GM19240 (cell line): Measurements from ENCODE around the gene MAGI2.

Experiments
- DNase-seq: peaks from one replicate; pipeline ENCODE4 v3.0.0; 2011; ENCODE audit warnings: low spot score; ENCODE audit not compliant: insufficient read length

The MAGI2 gene

GRCh38 chr7:79453558-79454360, at the start of gene MAGI2:
Gene MAGI2 (minus strand): TSS chr7:79453667. CDS start chr7:79453320, 347 bp downstream.
- no peak for DNase-seq

DNA sequence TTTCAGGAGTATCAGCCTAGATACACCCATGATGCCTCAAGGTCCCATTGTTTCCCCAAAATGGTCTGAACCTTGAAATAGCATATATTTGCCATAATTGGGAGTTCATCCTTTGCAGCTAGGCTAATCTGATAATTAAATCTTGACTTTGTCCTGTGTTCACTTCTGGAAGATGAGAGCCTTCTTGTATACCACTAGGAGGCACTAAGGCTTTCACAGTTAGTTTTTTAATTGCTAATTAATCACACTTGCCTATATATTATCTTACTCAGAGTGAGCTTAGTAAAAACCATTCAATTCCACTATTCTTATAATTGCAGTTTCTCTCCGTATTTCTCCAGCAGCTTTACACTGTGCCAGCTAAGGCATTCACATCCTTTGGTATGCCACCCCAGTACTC, 48.7 kb upstream of the MAGI2 start:
- DNase-seq = no peak

DNA sequence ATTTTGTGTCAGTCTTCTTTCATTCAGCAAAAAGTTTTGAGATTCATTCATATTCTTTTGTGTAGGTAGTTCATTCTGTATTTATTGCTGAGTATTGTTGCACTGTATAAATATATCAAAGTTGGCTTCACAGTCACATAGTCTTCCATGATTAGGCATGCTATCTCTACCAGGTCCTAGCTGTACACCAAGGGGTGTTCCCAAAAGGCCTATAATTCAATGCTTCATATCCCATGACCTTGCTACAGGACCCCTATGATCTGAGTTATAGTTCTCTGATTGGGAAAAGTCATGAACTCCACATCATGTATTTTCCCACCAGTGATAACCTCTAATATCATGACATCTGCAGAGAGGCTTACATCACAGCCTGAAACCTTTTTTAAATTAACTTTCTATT, 47.3 kb upstream of the MAGI2 start:
- no peak for DNase-seq

DNA sequence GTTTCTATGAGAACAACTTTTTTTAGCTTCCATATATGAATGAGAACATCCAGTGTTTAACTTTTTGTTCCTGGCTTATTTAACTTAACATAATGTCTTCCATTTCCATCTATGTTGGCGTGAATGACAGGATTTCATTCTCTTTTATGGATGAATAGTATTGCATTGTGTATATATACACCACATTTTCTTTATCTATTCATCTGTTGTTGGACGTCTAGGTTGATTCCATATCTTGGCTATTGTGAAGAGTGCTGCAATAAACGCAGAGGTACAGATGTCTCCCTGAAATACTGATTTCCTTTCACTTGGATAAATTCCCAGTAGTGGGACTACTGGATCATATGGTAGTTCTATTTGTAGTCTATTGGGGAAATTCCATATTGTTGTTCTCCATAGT, 44.3 kb upstream of the MAGI2 start:
- no peak for DNase-seq

- DNase-seq = no peak
Measured at GRCh38 chr7:79495544-79496272, 42.2 kb upstream of the MAGI2 start.

- no peak for DNase-seq
Measured at GRCh38 chr7:79494046-79494445, 40.6 kb upstream of the MAGI2 start.

DNA sequence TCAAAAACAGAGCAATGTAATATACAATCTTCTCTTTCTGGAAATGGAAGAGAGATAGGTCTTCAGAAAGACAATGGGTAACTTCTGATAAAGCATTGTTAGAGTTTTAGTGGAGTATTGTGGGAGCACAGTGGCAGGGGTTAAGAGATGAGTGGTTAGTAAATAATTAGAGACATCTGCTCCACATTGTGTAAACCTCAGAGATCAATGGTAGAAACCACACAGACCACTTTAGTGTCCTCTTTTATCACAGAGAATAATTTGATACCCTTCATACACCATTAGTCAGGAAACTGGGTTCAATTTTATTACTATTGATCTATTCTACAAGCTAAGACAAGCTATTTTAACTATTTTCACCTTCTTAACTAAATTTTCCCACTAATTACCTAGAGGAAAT, 35.9 kb upstream of the MAGI2 start:
- no peak for DNase-seq

- DNase-seq = no peak
Measured at GRCh38 chr7:79478386-79478785, 24.9 kb upstream of the MAGI2 start.

DNA sequence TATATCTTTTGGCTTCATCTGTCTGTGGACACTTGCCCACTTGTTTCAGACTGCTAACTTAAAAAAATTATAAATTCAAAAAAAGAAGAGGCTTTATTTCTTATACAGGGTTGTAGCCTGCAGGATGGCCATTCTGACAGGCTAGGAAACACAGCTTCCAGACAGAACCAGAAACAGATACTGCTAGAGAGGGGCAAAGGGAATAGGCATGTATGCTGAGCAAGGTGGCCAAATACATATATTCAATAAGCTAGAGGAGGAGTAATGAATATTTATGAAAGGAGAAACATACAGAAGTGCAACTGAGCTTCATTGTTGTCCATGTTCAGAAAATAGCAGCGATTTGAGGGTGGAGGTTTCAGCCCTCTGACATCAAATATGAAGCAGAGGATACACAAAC, 22.0 kb upstream of the MAGI2 start:
- DNase-seq = no peak

DNA sequence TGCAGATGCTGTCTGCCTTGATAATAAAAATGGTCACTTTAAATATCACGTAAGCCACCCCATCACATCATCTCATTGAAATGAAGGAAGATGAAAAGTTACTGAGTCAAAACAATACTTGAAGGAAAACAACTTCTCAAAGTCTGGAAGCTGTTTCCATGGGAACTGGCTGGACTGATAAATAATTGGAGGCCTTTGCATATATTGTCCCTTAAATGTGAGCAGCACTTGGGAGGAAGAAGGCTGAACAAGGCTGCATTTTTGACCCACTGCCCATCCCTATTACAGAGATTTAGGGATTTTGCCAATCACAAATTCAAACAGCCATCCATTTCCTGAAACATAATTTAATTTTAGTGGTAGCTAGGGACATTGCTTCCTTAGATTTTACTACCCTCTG, 18.2 kb upstream of the MAGI2 start:
- DNase-seq = no peak

DNA sequence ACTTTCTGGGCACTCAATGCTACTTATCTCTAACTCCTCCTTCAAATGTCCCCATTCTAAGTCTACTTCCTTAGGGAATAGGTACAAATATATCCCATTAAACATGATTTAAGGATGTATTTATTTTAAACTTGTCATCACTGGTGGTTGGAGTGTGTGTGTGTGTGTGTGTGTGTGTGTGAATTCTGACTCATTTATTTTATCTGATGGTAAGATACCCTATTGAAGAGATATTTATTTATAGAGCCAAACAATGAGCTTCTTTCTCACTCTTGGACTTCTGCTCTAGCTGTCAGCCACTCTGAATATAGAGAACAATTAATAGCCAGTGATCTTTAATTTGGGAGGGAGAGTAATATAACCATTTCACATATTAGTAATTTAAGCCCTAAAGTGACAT, 17.8 kb upstream of the MAGI2 start:
- no peak for DNase-seq

DNA sequence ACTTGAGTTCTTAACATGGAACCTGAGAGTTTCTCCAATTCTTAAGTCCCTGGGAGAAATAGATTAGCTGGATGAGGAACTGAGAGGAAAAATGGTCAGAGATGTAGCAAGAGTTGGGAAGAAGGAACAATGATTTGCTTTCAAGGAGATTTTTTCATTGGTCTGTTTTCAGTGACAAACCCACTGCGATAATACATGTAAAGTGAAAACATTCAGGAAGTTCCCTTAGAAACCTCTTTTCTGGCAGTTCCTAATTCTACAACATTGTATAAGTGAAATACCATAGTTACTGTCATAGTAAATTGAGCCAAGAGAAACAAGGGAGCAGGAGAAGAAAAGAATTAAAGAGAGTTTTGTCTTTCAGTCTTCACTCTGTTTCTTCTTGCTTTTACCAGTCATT, 12.1 kb upstream of the MAGI2 start:
- DNase-seq = no peak

GRCh38 chr7:79464051-79464450, 10.6 kb upstream of the MAGI2 start:
- DNase-seq = no peak

- DNase-seq = no peak
Measured at GRCh38 chr7:79462390-79462789, 8.9 kb upstream of the MAGI2 start.

- DNase-seq = no peak
Measured at GRCh38 chr7:79461660-79462059, 8.2 kb upstream of the MAGI2 start.

- DNase-seq = no peak
Measured at GRCh38 chr7:79459381-79459780, 5.9 kb upstream of the MAGI2 start.

DNA sequence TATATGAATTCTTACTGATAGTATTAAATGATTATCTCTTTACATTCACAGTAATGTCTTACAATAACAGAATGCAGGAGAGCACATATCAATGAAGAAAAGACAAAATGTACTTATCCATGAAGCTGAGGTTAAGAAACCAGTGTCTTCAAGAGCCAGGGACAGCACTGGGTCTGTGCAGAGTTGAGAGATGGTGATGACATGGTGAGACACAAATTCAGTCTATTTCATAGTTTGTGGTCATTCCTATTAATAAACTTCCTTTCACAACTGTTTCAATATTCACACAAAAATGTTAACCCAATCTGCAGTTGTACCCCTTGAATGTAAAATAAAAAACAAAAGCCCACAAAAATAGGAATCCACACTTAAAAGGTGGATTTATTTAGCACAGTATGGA, 5.3 kb upstream of the MAGI2 start:
- no peak for DNase-seq

GRCh38 chr7:79455173-79455790, 1.8 kb upstream of the MAGI2 start:
- DNase-seq = no peak

- DNase-seq = no peak
Measured at GRCh38 chr7:79454361-79454960, 994 bp upstream of the MAGI2 start.

DNA sequence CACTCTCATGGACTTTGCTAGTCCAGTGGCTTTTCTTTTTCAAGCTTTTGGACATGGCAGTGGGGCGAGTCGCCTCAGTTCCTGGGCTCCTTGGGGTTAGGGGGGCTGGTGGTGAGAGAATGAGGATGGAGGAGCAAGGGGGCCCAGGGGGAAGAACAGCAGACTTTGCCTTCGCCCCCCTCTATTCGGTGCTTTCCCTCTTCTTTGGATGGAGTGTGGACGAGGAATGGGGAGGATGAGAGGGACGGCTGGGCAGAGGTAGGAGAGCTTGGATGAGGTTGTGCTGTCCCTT, 255 bp downstream of the MAGI2 start:
- DNase-seq = no peak

DNA sequence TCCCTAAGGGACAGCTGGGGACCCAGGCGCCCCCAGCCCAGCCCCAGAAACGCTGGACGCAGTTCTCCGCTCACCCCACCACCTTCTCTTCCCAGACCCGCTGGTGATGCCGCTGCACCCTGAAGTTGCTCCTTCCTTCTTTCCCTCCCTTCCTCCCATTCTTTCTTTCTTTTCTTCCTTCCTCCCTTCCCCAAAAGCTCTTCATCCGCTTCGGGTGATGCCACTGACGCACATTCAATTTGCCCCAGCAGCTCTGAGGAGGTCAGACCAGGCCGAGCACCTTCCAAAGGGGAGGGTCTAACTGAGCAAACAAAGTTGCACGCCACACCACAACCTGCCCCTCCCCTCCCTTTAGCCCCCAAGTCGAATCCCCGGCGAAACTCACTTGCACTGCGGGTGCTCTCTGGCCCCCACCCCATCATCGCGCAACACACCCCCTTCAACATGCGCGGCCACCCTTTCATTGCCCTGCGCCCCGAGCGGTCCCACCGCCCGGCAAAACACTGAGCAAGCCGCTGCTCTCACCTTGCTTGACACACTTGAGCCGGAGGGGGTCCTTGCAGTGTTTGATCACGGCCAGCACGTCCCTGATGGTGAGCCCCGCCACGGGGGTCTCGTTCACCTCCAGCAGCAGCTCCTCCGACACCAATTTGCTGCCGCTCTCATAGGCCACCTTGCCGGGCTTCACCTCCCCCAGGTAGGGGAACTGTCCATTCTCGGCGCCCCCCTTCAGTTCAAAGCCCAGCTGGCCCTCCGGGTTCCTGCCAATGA, 787 bp downstream of the MAGI2 start:
- no peak for DNase-seq
